Fibroblast of peridontal ligament (primary cell): Measurements from ENCODE around the gene PNPLA8.

Source experiments
- DNase-seq: peaks from one replicate; pipeline ENCODE4 v3.0.0-alpha.2; 2010; ENCODE audit errors: extremely low read depth

The PNPLA8 gene

DNA sequence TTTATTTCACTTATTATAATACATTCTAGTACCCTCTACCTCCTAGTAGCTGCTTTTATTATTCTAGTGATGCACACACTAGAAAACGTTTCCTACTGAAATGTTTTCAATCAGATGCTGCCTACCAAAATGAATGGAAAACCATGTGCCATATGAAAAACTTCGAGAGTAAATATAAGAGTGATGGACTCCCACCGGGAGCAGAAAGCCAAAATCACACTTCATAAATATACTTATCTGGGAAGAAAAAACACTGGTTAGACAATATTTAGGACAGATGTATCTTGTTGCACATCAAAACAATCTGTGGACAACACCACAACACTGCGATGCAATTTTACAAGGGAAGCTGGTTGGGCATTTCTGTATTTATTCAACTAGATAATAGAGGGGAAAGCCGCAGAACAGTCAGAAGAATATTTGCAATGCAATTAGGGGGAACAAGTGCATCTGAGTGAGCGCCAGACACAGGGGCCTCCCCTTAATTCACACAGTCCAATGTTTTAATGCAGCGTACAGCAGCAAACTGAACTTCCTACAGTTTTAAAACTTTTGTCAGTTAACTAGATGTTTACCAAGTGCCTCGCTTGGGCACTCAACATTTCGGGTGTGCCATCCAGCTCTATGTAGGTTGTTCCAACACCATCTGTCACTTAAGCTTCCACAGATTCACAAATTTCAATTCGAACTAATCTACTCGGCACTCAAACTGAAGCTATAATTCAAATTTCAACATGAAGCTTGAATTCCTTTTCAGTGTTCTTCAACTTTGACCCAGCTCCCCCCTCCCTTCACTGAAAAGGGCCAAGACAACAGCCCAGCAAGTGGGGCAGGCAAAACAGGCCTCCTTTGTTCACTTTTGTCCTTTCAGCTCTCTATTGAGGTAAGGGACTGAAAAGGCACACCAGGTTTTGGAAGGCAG is 77.1 kb downstream of the PNPLA8 start:
- DNase-seq, result no peak

- no peak for DNase-seq
Measured at GRCh38 chr7:108442039-108442568, 83.8 kb downstream of the PNPLA8 start.

DNA sequence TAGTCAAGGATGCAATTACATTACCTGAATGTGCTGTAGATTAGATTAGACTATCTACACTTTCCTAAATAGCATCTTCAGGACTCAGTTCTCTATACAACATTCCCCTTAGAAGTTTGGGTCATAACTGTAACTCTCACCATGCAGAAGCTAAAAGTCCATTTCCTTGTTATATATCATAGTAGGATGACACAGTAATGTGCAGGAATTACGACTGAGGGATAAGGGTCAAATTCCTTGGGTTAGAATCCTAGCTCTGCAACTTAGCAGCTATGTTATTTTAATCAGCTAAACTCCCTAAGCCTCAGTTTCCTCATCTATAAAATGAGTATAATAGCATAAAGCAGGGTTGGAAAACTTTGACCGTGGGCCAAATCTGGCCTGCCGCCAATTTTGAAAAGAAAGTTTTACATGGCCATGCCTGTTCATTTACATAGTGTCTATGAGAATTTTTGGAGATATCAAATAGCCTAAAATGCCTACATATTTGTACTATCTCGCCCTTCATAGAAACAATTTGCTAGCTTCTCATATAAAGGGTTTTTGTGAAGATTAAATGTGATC is 84.5 kb downstream of the PNPLA8 start:
- no peak for DNase-seq

GRCh38 chr7:108440613-108441012 is 85.3 kb downstream of the PNPLA8 start:
- no peak for DNase-seq

DNA sequence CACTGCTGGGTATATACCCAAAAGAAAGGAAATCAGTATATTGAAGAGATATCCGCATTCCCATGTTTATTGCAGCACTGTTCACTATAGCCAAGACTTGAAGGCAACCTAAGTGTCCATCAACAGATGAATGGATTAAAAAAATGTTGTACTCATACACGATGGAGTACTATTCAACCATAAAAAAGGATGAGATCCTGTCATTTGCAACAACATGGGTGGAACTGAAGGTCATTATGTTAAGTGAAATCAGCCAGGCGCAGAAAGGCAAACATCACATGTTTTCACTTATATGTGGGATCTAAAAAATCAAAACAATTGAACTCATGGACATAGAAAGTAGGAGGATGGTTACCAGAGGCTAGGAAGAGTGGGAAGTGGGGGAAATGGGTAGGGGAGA is 89.0 kb downstream of the PNPLA8 start:
- DNase-seq, result no peak

- no peak for DNase-seq
Measured at GRCh38 chr7:108434010-108434409, 91.9 kb downstream of the PNPLA8 start.

DNA sequence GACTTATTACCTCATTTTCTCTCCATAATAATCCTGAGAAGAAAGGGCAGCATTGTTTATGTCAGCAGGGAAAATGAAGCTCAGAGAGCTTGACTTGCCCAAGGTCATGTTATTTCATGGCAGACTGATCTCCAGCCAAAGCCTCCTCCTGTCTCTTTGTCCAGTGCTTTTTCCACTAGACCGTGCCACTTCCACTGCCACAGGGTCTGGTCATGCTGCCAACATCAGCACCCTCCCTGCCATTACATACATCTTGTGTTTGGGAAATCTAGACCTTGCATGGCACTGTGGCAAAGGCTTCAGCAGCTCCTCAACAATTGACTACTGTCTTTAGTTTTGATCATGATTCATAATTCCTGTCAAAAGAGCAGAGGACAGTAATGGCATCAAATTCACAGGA is 94.8 kb downstream of the PNPLA8 start:
- no peak for DNase-seq

- no peak for DNase-seq
Measured at GRCh38 chr7:108430664-108431063, 95.3 kb downstream of the PNPLA8 start.

DNA sequence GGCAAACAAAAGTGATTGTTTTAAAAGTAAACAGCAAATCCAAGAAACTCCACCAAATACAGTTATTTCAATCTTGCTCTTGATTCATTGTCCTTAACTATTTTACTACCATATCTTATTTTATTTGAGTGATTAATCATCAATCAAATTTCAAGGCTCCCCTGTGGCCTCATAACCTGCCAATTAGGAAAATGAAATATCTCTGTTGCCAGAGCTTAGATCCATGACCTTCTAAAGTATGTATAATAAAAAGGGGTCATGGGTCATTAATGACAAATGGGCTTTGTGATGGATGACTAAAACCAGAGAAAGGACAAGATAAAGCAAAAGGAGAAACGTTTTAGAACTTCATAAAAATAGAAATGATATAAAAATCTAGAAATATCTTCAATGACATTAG is 98.2 kb downstream of the PNPLA8 start:
- no peak for DNase-seq

- DNase-seq, result no peak
Measured at GRCh38 chr7:108425714-108426275, 100.1 kb downstream of the PNPLA8 start.

DNA sequence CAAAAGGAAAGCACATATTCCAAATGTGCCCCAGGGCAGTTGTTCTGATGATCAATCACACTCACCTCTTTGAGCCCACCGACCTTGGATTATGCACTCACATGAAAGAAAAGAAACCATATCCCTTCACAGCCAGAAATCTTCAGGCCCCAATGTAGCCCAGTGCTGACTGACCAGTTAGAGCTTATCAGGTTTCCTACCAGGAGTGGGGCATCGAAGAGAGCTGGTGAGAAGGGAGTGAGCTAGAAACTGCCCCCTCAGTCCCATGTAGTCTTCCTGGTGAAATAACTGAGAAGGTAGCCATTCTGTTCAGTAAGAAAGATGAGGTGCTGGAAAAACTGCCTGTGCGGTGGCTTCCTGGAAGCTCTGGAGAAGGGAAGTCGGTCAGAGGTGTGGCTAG is 101.9 kb downstream of the PNPLA8 start:
- DNase-seq, result no peak

- DNase-seq, result no peak
Measured at GRCh38 chr7:108423089-108423989, 102.6 kb downstream of the PNPLA8 start.

DNA sequence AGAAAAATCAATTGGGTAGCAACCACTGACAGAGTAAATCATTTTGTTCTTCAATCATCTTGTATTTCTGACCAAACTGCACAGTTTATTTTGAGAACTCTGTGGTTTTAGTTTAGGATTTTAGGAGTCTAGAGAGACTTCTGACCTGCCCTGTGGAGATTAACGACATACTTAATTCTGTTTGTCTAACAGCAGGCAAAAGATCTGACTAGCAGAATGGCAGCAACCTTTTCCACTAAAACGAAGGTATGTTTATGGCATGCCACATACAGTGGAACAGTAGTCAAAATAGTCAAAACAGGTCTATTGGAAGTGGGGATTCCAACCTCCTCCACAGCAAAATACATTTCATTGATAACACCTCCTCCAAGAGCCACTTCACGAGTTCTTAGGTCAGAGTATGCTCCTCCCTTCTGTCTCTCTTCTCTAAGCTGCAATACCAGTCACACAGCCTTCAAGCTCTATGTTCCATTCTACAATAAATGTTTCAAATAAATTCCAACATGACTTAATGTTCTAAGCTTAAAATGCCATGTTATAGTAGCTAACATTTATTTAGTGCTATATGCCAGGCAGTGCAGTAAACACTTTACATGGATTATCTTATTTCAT is 104.1 kb downstream of the PNPLA8 start:
- DNase-seq, result no peak
